Cardiac fibroblast (primary cell): ENCODE measurements around the gene C15orf39.

Experiments
- DNase-seq, 2 donors: peaks; one replicate each; pipeline versions ENCODE4 v3.0.0 to v3.0.0-alpha.2; 2010; ENCODE audit warnings: low read depth in 2 of 2
- H3K4me3 ChIP-seq, 2 donors: replicated peaks in 1 of 2; 1 replicate in 1 of 2; 2 replicates in 1 of 2; pipeline ENCODE4 v1.5.1; 2011; ENCODE audit warnings: low read depth in 2 of 2, low read length in 2 of 2, mild to moderate bottlenecking in 2 of 2, moderate library complexity in 1 of 2
- CTCF ChIP-seq: IDR thresholded peaks from one replicate; pipeline ENCODE4 v1.5.1; 2011; ENCODE audit warnings: low read depth, mild to moderate bottlenecking, low read length, inconsistent platforms

C15orf39 gene

DNA sequence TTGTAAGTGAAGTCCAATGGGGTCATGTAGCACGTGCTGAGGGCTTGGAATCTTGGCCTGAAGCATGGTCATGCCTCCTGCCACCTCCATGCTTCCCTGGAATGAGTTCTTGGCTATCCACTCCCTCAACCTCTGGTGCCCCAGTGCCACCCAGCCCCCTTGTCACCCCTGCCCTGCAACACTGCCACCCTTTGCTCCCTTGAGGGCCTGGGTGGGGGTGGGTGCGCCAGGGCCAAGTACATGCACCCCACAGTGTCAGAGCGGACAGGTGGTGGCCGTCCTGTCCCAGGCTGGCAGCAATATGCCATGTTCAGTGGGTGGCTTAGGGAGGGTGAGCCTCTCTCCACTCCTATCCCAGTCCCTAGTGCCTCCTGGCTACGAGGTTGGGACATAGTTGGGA lies 27.6 kb upstream of the C15orf39 start:
- no peak for TF ChIP-seq CTCF
- DNase-seq = no peak
- H3K4me3 ChIP-seq = no peak overlapping the region

GRCh38 chr15:75174729-75175128 lies 27.0 kb upstream of the C15orf39 start:
- TF ChIP-seq CTCF = no peak
- DNase-seq = no peak
- H3K4me3 ChIP-seq = no peak overlapping the region

DNA sequence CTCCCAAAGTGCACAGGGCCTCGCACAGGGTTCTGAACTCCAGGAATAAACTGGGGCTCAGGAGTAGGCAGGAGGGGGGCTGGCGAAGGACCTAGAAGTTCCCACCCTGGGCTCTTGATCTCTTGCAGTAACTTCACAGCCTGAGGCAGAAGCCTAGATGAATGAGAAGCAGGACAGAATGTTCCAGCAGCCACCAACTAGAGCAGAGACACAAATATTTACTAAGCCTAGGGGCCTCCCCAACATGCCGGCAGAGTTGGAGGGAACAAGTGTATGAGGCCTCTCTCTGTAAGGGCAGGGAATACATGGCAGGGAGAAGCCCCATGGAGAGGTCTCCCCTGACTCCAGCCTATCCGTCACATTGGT lies 25.3 kb upstream of the C15orf39 start:
- peak in 1 of 2 donors; percentile 17 for DNase-seq
- H3K4me3 ChIP-seq = no peak overlapping the region
- no peak for TF ChIP-seq CTCF

- no peak for DNase-seq
- no peak overlapping the region for H3K4me3 ChIP-seq
- no peak for TF ChIP-seq CTCF
Measured at GRCh38 chr15:75177360-75178071, 24.2 kb upstream of the C15orf39 start.

- no peak overlapping the region for H3K4me3 ChIP-seq
- DNase-seq = no peak
- no peak for TF ChIP-seq CTCF
Measured at GRCh38 chr15:75178171-75178937, 23.3 kb upstream of the C15orf39 start.

GRCh38 chr15:75178938-75179745 lies 22.5 kb upstream of the C15orf39 start:
- TF ChIP-seq CTCF = no peak
- DNase-seq = no peak
- no peak overlapping the region for H3K4me3 ChIP-seq
